Right lobe of liver (tissue), 6 donors: ENCODE data around the gene ADAM12. TPM values are rescaled to one million over a fixed set of nuclear protein-coding genes. Genes with fewer than 3 reads are reported as not detected.

Source experiments
- ATAC-seq, 4 donors: fragments of 200-7000 bp; cut with Tn5 transposase; one replicate each; pipeline ENCODE4 v1.9.1; 2020; ENCODE audit warnings: mild to moderate bottlenecking in 4 of 4, moderate library complexity in 4 of 4
- DNase-seq, 3 donors: peaks; one replicate each; pipeline ENCODE4 v3.0.0-alpha.2; 2020
- H3K27ac ChIP-seq, 3 donors: fragments of 200-600 bp; one replicate each; pipeline ENCODE4 v1.8.0; 2022
- H3K27me3 ChIP-seq, 2 donors: fragments of 200-600 bp; one replicate each; pipeline ENCODE4 v1.8.0; 2022
- H3K36me3 ChIP-seq, 4 donors: fragments of 200-600 bp; sonication (generic) in 1 of 4; one replicate each; pipeline versions ENCODE4 v1.5.1 to v1.8.0; 2017 to 2022; ENCODE audit warnings: control low read depth in 1 of 4
- H3K4me1 ChIP-seq, 4 donors: fragments of 200-600 bp; sonication (generic) in 1 of 4; one replicate each; pipeline versions ENCODE4 v1.5.1 to v1.8.0; 2017 to 2022; ENCODE audit warnings: control low read depth in 1 of 4
- H3K4me3 ChIP-seq, 3 donors: fragments of 200-600 bp; one replicate each; pipeline ENCODE4 v1.8.0; 2022
- H3K9me3 ChIP-seq, 4 donors: fragments of 200-600 bp; sonication (generic) in 1 of 4; one replicate each; pipeline versions ENCODE4 v1.5.1 to v1.8.0; 2017 to 2022; ENCODE audit warnings: control low read depth in 1 of 4
- POLR2A ChIP-seq: fragments of 450-650 bp; IDR thresholded peaks from one replicate; pipeline ENCODE4 v1.6.1; 2017; ENCODE audit warnings: antibody characterized with exemption, mild to moderate bottlenecking
- WGBS: methylation state at CpG from one replicate; pipeline ENCODE4 v1.1.6; 2018; ENCODE audit warnings: low coverage, low lambda C conversion rate; ENCODE audit not compliant: insufficient coverage; ENCODE audit errors: missing lambda C conversion rate; 5-methylcytosine and 5-hydroxymethylcytosine counted together
- intact Hi-C, 2 donors: fragments of 100-400 bp; cut with DNase I; formaldehyde crosslinking; loops; one replicate each; pipeline versions ENCODE4 v1.11.2 to v1.14.1; 2022
- total RNA-seq, 6 experiments: library from RNA; depleted of rRNA in 2 of 6; stranded (reverse); fragments of >200 nt in 2 of 6; fragmentation: NEBNext Ultra II Directional in 3 of 6; extraction: Animal tissue kit (Norgen Biotek cat#: 25700) in 3 of 6; gene quantifications; one replicate each; pipeline versions ENCODE4 v1.1.0 to v1.2.4, GENCODE V29; 2016 to 2023
- TF ChIP-seq, protein P1 (sequence below), 4 donors: fragments of 200-600 bp in 3 of 4; fragments of 450-650 bp in 1 of 4; IDR thresholded peaks; one replicate each; pipeline versions ENCODE4 v1.5.1 to v1.8.0; 2016 to 2022; ENCODE audit warnings: antibody characterized with exemption in 4 of 4, mild to moderate bottlenecking in 2 of 4
- donor health status: DM: no; HTN: yes; CAD: no.
- donor health status: DM: no; HTN: no; CAD: no.
- donor health status: DM: no; HTN: no; CAD: no.
- donor health status: DM: no; HTN: yes; CAD: no.
- donor health status: DM: no; HTN: yes; CAD: no.

Gene ADAM12
- total RNA-seq, 6 experiments from 2014 or later = 0.06 to 1.3 (median 0.48) TPM; not detected in 2

DNA sequence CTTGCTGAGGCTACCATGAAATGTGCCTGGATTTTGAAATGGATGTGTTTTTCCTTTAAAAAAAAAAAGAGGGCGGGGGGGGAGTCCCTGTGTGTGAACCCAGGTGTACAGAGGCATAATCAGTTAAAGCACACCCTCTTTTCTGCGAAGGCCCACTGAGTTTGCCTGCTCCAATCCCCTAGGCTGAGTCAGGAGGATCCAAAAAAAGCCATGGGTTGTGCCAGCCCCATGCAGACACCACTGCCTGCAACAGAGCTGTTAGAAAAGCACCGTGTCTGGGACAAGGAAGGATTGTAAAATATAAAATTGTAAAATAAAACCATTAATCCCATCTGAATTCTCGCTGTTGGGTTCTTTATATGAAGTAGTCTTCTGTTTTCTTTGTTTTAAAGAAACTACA, 217.9 kb downstream of the ADAM12 start:
- no peak for DNase-seq
- Histone ChIP-seq H3K27ac (no peak overlapping the region), H3K36me3 (no peaks in the 10 kb centered on the region), H3K4me1 (no peaks in the 10 kb centered on the region), H3K4me3 (no peak overlapping the region), H3K9me3 (no peaks in the 10 kb centered on the region), H3K27me3 (no peaks in the 10 kb centered on the region)
- no peak for TF ChIP-seq POLR2A
- TF ChIP-seq, protein P1, sequence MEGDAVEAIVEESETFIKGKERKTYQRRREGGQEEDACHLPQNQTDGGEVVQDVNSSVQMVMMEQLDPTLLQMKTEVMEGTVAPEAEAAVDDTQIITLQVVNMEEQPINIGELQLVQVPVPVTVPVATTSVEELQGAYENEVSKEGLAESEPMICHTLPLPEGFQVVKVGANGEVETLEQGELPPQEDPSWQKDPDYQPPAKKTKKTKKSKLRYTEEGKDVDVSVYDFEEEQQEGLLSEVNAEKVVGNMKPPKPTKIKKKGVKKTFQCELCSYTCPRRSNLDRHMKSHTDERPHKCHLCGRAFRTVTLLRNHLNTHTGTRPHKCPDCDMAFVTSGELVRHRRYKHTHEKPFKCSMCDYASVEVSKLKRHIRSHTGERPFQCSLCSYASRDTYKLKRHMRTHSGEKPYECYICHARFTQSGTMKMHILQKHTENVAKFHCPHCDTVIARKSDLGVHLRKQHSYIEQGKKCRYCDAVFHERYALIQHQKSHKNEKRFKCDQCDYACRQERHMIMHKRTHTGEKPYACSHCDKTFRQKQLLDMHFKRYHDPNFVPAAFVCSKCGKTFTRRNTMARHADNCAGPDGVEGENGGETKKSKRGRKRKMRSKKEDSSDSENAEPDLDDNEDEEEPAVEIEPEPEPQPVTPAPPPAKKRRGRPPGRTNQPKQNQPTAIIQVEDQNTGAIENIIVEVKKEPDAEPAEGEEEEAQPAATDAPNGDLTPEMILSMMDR (IDR thresholded peaks at IDR 0.05) = no peak
- ATAC-seq = no peak
- intact Hi-C loops = no loop called here
- WGBS = 36% methylated on average over 4 of the region's 4 CpGs

DNA sequence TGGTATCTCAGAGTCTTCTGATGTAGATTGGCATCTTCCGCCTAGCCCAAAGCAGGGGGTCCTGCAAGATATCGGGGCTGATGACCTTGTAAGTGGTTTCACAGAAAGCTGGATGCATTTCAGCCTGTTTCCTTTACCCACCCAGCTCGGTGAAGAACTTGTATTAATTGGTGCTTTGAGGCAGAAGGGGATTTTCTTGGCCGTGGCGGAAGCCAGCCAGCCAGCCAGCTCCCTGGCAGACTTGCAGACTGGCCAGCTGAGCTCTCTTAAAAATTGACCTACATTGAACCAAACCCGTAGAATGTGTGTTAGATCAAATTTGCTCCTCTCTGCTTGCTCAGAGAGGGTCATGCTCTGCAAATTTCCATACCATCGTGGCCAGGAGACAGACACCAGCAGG, 218.4 kb downstream of the ADAM12 start:
- WGBS = 55% methylated on average over 5 of the region's 7 CpGs
- intact Hi-C loops = no loop called here
- Histone ChIP-seq H3K4me3 (no peak overlapping the region), H3K27me3 (no peaks in the 10 kb centered on the region), H3K4me1 (no peaks in the 10 kb centered on the region), H3K9me3 (no peaks in the 10 kb centered on the region), H3K27ac (no peak overlapping the region), H3K36me3 (no peaks in the 10 kb centered on the region)
- ATAC-seq (no peak), DNase-seq (no peak)
- TF ChIP-seq POLR2A = no peak
- TF ChIP-seq, protein P1 (IDR thresholded peaks at IDR 0.05) = no peak

DNA sequence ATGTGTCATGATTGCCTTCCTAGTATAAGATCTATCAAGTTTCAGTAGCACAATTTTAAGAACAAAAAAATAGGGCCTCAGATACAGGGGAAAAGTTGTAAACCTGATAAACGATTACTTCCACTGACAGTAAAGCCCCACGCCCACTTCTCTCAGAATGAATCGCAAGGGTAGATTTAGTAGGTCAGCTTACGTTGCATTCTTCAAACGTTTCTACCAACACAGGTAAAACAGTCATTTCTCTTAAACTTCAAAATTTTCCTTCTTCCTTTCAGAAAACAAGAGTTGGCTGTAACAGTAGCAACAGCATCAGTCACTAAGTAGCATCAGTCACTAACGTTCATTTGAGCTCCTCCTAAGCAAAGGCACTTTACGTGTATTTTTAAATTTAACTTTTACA, 221.5 kb downstream of the ADAM12 start:
- WGBS = 68% methylated on average over 7 of the region's 7 CpGs
- ATAC-seq = no peak
- no peaks in the 10 kb centered on the region for H3K36me3 ChIP-seq
- TF ChIP-seq, protein P1 (IDR thresholded peaks at IDR 0.05) = no peak
- TF ChIP-seq POLR2A = no peak
- H3K4me1 ChIP-seq = no peaks in the 10 kb centered on the region
- intact Hi-C loops = no loop called here
- no peak overlapping the region for H3K27ac ChIP-seq
- H3K4me3 ChIP-seq = no peak overlapping the region
- no peaks in the 10 kb centered on the region for H3K27me3 ChIP-seq
- no peaks in the 10 kb centered on the region for H3K9me3 ChIP-seq
- no peak for DNase-seq

DNA sequence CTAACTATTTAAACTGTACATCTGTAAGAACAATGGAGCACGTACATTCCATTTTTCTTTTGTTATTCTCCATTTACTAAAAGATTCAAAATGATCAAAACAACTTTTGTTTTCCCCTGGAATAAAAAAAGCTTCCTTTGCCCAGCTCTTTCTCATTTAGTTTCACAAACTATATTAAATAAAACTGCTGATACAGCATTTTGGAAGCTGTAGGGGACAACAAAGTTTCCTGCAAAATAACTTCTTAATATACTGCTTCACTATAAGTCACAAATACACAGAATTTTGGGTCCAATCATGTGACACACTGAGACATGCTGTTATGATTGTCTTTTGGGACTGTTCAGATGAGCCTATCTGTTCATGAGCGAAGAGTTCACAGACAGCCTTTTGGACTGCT, 222.4 kb downstream of the ADAM12 start:
- no peak for TF ChIP-seq POLR2A
- TF ChIP-seq, protein P1 (IDR thresholded peaks at IDR 0.05) = no peak
- 67% methylated on average over 2 of the region's 2 CpGs for WGBS
- DNase-seq (no peak), ATAC-seq (no peak)
- Histone ChIP-seq H3K4me1 (no peaks in the 10 kb centered on the region), H3K9me3 (no peaks in the 10 kb centered on the region), H3K36me3 (no peaks in the 10 kb centered on the region), H3K4me3 (no peak overlapping the region), H3K27ac (no peak overlapping the region), H3K27me3 (no peaks in the 10 kb centered on the region)
- intact Hi-C loops = no loop called here

DNA sequence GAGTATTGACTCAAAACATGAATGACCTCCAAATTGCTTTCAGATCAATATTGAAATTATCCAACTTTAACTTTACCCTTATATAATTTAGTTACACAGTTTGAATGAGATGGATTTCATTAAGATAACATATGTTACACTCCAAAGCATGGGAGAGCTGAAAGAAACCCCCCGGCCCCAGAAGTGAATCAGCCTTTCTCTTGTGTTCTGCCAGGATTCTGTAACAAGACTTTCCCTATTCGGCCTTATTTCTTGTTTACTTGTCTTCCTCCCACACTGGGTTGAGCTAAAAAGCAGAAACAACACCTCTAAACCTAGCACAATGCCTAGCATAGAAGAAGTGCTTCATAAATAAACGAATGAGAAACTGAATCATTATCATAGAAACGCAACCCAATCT, 224.8 kb downstream of the ADAM12 start:
- H3K9me3 ChIP-seq = no peaks in the 10 kb centered on the region
- ATAC-seq (no peak), DNase-seq (no peak)
- WGBS = 54% methylated on average over 4 of the region's 4 CpGs
- no peak overlapping the region for H3K4me3 ChIP-seq
- TF ChIP-seq, protein P1 (IDR thresholded peaks at IDR 0.05) = no peak
- no peak for TF ChIP-seq POLR2A
- no peaks in the 10 kb centered on the region for H3K4me1 ChIP-seq
- no peaks in the 10 kb centered on the region for H3K27me3 ChIP-seq
- H3K36me3 ChIP-seq = no peaks in the 10 kb centered on the region
- intact Hi-C loops = no loop called here
- H3K27ac ChIP-seq = no peak overlapping the region
